GM19395 (cell line): ENCODE measurements around the gene ABCA7.

Experiments
- ATAC-seq: cut with Tn5 transposase; IDR thresholded peaks from one replicate; pipeline ENCODE4 v1.9.1; 2021; ENCODE audit warnings: mild to moderate bottlenecking, moderate library complexity; ENCODE audit not compliant: unreplicated experiment

Gene ABCA7

GRCh38 chr19:1004204-1004802 lies 35.6 kb upstream of the ABCA7 start:
- ATAC-seq = no peak

- no peak for ATAC-seq
These were observed 34.9 kb upstream of the ABCA7 start for GRCh38 chr19:1004803-1005664.

GRCh38 chr19:1006711-1007398 lies 33.1 kb upstream of the ABCA7 start:
- no peak for ATAC-seq

GRCh38 chr19:1007399-1008251 lies 32.3 kb upstream of the ABCA7 start:
- ATAC-seq = no peak

- no peak for ATAC-seq
These were observed 31.5 kb upstream of the ABCA7 start for GRCh38 chr19:1008268-1009040.

GRCh38 chr19:1009041-1009980 lies 30.6 kb upstream of the ABCA7 start:
- ATAC-seq = no peak

- no peak for ATAC-seq
These were observed 29.8 kb upstream of the ABCA7 start for GRCh38 chr19:1009981-1010538.

GRCh38 chr19:1010586-1011510 lies 29.1 kb upstream of the ABCA7 start:
- no peak for ATAC-seq

- no peak for ATAC-seq
These were observed 28.0 kb upstream of the ABCA7 start for GRCh38 chr19:1011831-1012333.

- no peak for ATAC-seq
These were observed 27.6 kb upstream of the ABCA7 start for GRCh38 chr19:1012334-1012733.

- ATAC-seq = no peak
These were observed 26.7 kb upstream of the ABCA7 start for GRCh38 chr19:1013218-1013617.

GRCh38 chr19:1014161-1015060 lies 25.5 kb upstream of the ABCA7 start:
- ATAC-seq = no peak

- no peak for ATAC-seq
These were observed 24.7 kb upstream of the ABCA7 start for GRCh38 chr19:1015061-1015781.

GRCh38 chr19:1015782-1016646 lies 23.9 kb upstream of the ABCA7 start:
- no peak for ATAC-seq

- no peak for ATAC-seq
These were observed 23.2 kb upstream of the ABCA7 start for GRCh38 chr19:1016647-1017114.
